Suprapubic skin (tissue), 4 donors: ENCODE data around the gene BOD1L2.

Source experiments
- EP300 ChIP-seq: sonication (generic); formaldehyde crosslinking; IDR thresholded peaks from one replicate; pipeline ENCODE4 v1.6.1; 2017; ENCODE audit warnings: antibody characterized with exemption
- POLR2A ChIP-seq, 2 donors: fragments of 450-650 bp; IDR thresholded peaks; one replicate each; pipeline ENCODE4 v1.6.1; 2017; ENCODE audit warnings: antibody characterized with exemption in 2 of 2, mild to moderate bottlenecking in 2 of 2, moderate library complexity in 2 of 2
- POLR2AphosphoS5 ChIP-seq, 3 donors: sonication (generic); formaldehyde crosslinking; IDR thresholded peaks; one replicate each; pipeline ENCODE4 v1.6.1; 2017; ENCODE audit warnings: antibody characterized with exemption in 3 of 3
- TF ChIP-seq, protein P1 (sequence below), 2 donors: fragments of 200-600 bp in 1 of 2; fragments of 450-650 bp in 1 of 2; sonication (generic) in 1 of 2; IDR thresholded peaks; one replicate each; pipeline ENCODE4 v1.5.1; 2016 to 2019; ENCODE audit warnings: antibody characterized with exemption in 2 of 2, mild to moderate bottlenecking in 1 of 2, moderate library complexity in 1 of 2

DNA sequence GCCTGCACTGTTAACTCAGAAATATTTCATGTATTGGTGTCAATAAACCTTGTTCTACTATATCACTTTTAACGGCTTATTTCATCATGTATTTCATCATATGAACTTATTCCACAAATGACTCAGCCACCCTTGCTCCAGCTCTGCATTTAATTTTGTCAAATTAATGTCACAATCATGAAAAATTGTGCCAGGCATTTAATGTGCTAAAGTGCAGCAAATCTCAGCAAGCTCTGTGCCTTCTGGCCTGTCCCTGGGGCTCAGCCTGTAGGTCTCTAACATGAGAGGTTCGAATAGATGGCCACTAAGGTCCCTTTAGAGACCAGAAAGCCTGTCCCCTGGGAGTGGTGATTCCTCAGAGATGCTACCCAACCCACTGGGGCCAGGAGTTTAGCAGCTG, 28.6 kb downstream of the BOD1L2 start:
- TF ChIP-seq, protein P1, sequence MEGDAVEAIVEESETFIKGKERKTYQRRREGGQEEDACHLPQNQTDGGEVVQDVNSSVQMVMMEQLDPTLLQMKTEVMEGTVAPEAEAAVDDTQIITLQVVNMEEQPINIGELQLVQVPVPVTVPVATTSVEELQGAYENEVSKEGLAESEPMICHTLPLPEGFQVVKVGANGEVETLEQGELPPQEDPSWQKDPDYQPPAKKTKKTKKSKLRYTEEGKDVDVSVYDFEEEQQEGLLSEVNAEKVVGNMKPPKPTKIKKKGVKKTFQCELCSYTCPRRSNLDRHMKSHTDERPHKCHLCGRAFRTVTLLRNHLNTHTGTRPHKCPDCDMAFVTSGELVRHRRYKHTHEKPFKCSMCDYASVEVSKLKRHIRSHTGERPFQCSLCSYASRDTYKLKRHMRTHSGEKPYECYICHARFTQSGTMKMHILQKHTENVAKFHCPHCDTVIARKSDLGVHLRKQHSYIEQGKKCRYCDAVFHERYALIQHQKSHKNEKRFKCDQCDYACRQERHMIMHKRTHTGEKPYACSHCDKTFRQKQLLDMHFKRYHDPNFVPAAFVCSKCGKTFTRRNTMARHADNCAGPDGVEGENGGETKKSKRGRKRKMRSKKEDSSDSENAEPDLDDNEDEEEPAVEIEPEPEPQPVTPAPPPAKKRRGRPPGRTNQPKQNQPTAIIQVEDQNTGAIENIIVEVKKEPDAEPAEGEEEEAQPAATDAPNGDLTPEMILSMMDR (IDR thresholded peaks at IDR 0.05) = no peak
- TF ChIP-seq POLR2A (IDR thresholded peaks at IDR 0.05) (no peak), EP300 (no peak), POLR2AphosphoS5 (IDR thresholded peaks at IDR 0.05) (no peak)
